Measurements from ENCODE around the gene PLEKHA7.

DNA sequence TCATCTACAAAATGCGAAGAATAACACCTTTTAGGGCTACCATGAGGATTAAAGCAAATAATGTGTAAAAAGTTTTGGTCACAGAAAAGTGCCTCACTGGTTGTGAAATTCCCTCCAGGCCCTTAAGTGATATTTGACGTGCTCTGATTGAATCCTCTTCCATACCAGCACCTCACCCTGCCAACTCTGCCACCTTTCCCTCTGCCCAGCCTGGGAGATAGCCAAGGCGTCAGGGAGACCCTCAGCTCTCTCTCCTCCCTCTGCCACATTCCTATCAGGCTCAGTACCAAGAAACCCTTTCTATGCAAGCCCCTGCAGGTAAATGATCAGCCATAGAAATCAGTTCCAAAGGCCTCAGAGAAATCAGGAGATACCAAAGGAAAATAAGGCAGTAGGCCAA lies 21.4 kb downstream of the PLEKHA7 start:
- TF ChIP-seq, protein P1, sequence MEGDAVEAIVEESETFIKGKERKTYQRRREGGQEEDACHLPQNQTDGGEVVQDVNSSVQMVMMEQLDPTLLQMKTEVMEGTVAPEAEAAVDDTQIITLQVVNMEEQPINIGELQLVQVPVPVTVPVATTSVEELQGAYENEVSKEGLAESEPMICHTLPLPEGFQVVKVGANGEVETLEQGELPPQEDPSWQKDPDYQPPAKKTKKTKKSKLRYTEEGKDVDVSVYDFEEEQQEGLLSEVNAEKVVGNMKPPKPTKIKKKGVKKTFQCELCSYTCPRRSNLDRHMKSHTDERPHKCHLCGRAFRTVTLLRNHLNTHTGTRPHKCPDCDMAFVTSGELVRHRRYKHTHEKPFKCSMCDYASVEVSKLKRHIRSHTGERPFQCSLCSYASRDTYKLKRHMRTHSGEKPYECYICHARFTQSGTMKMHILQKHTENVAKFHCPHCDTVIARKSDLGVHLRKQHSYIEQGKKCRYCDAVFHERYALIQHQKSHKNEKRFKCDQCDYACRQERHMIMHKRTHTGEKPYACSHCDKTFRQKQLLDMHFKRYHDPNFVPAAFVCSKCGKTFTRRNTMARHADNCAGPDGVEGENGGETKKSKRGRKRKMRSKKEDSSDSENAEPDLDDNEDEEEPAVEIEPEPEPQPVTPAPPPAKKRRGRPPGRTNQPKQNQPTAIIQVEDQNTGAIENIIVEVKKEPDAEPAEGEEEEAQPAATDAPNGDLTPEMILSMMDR (IDR thresholded peaks at IDR 0.05; ENCODE audit: low read depth, low read length, poor library complexity, severe bottlenecking) = no peak
- TF ChIP-seq EZH2phosphoT487 (IDR thresholded peaks at IDR 0.05; ENCODE audit: borderline replicate concordance, low read length) = no peak

All from DOHH2 (cell line).